Activated T-helper 1 cell treated with Interleukin-2 at 50 U/mL for 16 hours (primary cell): ENCODE measurements around the gene SLC38A3.

ENCODE experiments used
- DNase-seq: peaks from one replicate; pipeline ENCODE4 v3.0.0-alpha.2; 2020; ENCODE audit warnings: low read depth

The SLC38A3 gene

DNA sequence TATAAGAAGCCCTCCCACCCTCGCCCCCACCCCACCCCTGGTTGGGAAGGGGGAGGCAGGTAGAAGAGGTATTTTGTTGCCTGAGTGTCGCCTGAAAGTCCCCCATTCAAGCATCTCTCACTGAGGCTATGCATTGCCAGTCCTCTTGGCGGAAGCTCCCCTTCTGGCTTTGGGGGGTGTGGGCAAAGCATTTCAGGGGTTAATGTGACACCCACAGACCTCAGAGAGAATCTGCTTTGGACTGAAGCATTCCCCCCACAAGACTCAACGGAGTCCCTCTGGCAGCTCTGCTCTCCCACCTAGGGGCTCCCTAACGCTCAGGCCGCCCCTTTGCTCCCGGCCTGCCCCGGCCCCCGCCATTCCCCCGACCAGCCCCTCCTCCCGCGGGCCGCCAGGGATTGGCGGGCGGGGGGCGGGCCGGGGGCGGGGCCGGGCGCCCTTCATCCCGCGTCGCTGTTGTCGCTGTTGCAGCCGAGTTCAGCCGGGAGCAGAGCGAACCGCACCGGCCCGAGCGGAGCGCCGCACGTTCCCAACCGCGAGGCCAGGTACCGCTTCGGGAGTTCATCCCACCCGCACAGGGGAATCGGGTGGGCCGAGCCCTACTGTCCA is at the start of gene SLC38A3:
Gene SLC38A3 (plus strand): TSS at position 468 of the 609 bp plus-strand sequence. CDS start 8,929 bp downstream, outside the sequence.
- no peak for DNase-seq

GRCh38 chr3:50155491-50155878 is 49.6 kb upstream of the SLC38A3 start:
- no peak for DNase-seq

DNA sequence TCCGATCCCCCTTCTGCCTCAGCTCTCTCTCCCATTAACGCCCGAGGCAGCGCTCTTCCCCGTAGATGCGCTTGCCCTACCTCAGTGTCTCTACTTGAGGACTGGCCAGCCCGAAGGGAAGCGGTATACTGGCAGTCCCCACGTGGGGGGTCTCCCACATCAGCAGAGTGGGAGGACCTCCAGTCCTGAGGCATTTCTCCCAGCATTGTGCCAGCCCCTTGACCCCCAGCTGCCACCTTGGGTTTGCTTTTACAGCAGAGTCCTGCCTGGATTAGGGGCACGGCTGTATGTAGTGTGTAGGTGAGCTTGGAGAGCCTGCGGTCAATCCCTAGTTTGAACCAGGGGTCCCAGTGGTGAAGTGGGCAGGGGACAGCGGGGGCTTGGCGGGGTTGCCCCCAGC is 49.2 kb upstream of the SLC38A3 start:
- DNase-seq, result no peak

DNA sequence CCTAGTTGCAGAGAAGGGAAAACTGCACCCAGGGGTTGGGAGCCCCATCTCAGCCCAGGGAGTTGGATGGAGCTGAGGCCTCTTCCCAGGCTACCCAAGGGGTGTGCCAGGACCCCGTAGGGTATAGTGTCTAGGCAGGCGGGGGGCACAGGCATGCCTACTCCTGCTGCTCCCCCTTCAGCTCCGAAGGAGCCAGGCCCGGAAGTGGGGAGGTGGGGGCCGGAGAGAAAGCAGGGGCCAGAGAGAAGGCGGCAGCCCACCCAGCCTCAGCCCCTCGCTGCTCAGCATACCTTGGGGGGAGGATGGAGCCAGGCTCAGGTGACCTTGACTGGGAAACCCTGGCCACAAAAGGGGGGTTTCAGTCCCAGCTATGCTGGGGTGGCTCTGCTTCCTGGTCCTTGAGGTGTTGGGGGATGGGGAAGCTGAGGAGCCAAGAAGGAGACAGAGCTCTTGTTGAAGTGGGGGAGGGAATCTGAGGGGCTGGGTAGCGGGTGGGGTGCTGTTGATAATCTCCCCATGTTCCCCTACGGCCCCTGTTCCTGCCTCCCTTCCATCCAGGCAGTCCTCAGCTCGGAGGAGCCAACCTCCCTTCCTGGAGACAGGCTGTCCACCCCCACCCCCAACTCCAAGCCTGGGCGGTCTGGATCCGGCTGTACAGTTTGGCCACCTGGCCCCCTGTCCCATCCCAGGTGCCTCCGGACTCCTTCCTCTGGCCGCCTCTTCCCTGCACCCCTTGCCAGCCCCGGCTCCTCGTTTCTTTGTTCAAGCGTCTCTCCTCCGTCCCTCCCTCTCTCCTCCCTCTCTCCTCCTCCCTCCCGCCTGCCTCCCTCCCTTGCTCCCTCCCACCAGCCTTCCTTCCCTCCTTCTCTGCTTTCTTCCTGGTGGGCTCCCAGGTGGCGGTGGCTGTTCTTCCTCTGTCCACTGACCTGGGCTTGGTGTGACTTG is 48.2 kb upstream of the SLC38A3 start:
- DNase-seq, result no peak

- DNase-seq, result no peak
Measured at GRCh38 chr3:50157827-50158529, 47.1 kb upstream of the SLC38A3 start.

GRCh38 chr3:50158530-50159146 is 46.4 kb upstream of the SLC38A3 start:
- DNase-seq, result no peak

GRCh38 chr3:50160561-50160983 is 44.5 kb upstream of the SLC38A3 start:
- DNase-seq, result no peak

DNA sequence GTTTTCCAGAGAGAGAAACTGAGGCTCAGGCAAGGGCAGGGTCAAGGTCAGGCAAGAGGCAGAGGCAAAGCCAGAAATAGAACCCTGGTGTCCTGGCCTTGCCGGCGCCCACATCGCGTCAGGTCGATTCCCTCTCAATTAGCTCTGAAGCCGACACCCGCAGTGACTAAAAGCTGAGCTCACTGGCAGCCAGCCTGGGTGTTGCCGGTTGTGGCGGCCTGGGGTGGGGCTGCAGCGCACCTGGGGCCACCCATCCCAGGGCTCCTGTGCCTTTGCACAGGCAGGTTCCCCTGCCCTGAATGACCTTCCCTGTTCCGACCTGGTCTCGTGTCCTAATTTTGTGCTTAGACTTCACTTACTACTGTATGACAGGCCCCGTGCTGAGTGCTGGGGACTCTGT is 43.8 kb upstream of the SLC38A3 start:
- no peak for DNase-seq

DNA sequence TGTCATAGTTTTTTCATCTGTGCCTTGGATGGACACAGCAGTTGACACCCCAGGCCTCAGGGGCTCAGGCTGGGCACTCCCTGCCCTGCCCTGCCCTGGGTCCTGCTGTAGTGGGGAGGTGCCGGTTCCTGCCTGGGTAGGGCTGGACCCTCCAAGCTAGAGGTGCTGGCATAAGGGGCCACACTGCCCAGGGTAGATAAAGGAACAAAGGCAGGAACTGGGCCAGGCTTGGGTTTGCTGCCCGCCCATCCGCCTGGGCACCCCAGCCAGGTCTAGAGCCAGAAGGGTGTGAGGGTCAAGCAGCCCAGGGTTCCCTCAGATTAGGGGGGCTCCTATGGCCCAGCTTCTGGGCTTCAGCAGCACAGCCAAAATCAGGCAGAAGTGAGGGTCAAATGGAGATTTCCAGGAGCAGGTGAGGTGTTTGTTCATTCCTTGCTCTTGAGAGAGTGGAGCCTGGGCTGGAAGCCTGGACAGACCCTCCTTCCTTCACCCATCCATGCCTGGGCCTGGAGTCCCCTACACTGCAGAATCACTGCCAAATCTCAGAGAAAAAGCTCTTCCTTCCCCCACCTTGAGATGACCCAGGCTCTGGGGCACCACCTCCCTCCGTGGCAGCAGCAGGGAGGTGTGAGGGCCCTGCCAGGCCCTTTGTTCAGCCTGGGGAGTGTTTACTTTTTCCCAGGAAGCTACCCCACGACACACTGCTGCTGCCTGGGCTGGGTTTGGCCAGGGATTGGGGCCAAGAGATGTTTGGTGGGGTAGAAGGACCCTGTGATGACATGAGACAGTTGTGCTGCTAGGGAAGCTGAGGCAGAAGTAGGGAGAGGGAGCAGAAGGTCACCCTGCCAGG is 42.8 kb upstream of the SLC38A3 start:
- no peak for DNase-seq

DNA sequence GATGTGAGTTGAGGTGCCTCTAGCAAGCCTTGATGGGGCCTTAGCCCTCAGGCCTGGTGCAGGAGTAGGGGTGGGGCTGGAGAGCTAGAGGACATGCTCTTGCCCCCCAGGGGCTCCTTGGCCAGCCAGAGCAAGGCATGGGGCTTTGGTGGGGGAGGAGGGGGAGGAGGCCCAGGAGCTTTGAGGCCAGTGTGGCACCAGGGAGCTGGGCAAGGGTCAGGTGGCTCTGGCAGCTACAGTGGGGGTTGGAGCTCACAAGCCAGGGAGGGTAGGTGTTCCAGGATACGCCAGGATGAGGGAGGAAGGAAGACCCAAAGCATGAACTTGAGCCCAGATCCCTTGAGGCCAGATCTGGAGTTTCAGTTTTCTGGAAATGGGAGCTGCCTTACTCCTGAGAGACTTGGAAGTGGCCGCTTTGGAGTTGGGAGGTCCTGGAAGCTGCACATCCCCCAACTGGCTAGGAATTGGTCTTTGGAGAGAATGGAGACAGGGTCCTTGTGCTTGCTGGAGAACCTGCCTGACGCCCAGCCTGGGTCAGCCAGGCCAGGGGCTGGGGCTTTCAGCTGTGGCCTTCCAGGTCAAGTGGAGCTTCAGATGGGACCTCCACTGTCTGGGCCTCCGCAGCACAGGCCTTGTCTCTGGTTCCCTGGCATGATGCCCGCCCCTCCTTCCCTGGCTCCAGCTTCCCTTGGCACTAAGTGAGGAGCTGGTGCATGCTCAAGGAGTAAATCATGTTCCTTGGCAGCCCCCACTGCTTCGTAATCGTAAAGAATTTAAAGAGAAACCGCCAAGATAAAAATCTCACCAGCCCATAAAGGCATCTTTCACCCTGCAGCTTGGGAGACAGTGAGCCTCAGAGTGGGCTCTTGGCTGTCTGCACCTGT is 41.3 kb upstream of the SLC38A3 start:
- DNase-seq, result no peak

DNA sequence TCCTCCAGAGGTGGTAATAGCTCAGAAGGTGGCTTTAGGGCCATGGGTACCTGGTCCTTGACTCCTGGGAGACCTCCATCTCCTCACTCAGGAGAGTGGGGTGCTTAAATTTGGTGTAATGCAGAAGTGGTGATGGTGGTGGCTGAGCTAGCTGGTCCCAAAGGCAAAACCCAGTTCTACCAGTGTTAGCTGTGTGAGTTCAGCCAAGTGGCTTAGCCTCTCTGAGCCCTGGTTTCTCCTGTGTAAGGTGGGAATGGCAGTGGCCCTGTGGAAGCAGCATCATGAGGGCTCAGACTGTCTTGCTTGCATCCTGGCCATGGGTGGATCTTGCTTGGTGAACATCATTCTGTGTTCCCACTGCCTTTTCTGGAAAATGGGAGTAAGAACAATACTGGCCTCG is 40.6 kb upstream of the SLC38A3 start:
- DNase-seq, result no peak

- no peak for DNase-seq
Measured at GRCh38 chr3:50164984-50165909, 39.8 kb upstream of the SLC38A3 start.

GRCh38 chr3:50165910-50166538 is 39.0 kb upstream of the SLC38A3 start:
- no peak for DNase-seq

GRCh38 chr3:50166620-50167019 is 38.5 kb upstream of the SLC38A3 start:
- no peak for DNase-seq

DNA sequence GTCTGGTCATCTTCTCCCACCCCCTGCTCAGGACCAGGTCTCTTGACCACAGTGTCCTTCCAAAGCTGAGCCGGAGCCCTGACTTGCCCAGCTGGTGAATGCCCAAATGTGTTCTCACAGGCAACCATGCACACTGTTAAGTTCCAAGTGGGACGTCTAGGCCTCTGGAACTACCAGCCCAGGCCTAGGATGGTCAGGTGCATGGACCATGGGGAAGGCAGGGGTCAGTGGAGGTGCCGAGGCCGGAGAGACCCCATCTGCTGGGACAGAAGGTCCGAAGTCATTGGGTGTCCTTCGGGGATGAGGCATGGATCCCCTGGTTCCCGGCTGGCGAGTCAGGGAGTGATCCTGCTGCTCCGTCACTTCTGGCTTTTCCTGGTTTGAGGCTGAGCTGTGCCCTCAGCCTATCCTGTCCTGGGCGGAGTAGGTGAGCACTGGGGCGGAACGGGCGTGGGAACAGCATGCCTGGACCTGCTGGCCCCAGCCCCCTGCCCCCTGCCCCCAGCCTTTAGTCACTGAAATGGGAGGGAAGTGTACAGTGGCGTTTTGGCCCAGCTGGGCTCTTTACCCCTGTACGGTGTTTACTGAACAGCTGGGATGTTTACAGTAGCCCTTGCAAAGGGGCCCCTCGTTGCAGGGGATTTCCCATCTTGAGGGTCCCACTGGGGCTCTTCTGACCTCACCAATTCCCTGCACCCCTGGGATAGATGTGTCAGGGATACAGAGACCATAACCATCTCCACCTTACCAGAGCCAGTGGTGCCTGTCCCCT is 37.8 kb upstream of the SLC38A3 start:
- no peak for DNase-seq

GRCh38 chr3:50167841-50168209 is 37.2 kb upstream of the SLC38A3 start:
- DNase-seq, result no peak

- no peak for DNase-seq
Measured at GRCh38 chr3:50168388-50168787, 36.7 kb upstream of the SLC38A3 start.

DNA sequence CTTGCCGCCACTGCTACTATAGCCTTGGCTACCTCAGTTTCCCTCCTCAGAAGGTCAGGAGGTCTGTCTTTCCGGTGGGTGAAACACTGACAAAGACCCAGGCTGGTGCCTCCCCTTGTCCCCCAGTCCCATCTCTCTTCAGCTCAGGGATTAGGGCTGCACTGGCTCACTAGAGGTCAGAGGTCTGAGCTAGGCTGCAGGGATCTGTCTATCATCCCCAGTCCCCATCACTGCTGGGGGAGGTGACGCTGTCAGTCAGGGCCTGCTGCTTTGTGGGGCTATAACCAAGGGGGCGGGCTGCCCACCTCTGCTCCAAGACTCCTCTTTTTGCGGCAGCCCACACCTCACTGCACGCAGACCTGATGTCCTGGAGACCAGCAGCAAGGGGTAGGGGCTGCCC is 36.3 kb upstream of the SLC38A3 start:
- no peak for DNase-seq
